D721Med (cell line): ENCODE measurements around the gene MRPL16.
A peak's percentile ranks its signal among the peaks of the same experiment; 100 is the strongest.

Source experiments
- DNase-seq: peaks from one replicate; pipeline ENCODE4 v3.0.0; 2011; ENCODE audit warnings: low spot score; ENCODE audit not compliant: insufficient read length
- FAIRE-seq: peaks from 2 replicates; lab custom pipeline; 2011; peaks lifted over from hg19 to GRCh38; lab: Jason Lieb, UNC
- TF ChIP-seq, protein P1 (sequence below): IDR thresholded peaks from 2 replicates; pipeline ENCODE4 v1.5.1; 2012; ENCODE audit warnings: mild to moderate bottlenecking, control low read depth; ENCODE audit not compliant: insufficient read depth; ENCODE audit errors: missing control alignments

MRPL16 gene

DNA sequence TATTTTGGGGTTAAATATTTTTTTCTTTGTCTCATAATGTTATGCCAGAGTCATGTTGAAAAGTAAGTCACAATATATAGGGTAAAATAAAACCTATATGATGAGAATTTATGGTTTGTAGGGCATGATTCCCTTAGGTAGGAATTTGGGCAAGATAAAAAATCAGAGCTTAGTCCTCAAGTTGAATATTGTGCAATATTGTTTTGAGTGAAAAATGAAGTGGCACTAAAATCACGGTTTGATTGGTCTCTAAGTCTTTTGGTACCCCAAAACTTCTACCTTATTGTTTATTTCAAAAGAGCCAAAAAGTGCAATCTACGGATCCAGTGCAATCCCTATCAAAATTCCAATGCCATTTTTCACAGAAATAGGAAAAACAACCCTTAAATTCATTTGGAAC, 1.6 kb upstream of the MRPL16 start:
- TF ChIP-seq, protein P1, sequence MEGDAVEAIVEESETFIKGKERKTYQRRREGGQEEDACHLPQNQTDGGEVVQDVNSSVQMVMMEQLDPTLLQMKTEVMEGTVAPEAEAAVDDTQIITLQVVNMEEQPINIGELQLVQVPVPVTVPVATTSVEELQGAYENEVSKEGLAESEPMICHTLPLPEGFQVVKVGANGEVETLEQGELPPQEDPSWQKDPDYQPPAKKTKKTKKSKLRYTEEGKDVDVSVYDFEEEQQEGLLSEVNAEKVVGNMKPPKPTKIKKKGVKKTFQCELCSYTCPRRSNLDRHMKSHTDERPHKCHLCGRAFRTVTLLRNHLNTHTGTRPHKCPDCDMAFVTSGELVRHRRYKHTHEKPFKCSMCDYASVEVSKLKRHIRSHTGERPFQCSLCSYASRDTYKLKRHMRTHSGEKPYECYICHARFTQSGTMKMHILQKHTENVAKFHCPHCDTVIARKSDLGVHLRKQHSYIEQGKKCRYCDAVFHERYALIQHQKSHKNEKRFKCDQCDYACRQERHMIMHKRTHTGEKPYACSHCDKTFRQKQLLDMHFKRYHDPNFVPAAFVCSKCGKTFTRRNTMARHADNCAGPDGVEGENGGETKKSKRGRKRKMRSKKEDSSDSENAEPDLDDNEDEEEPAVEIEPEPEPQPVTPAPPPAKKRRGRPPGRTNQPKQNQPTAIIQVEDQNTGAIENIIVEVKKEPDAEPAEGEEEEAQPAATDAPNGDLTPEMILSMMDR, result no peak
- FAIRE-seq (no peak), DNase-seq (no peak)

DNA sequence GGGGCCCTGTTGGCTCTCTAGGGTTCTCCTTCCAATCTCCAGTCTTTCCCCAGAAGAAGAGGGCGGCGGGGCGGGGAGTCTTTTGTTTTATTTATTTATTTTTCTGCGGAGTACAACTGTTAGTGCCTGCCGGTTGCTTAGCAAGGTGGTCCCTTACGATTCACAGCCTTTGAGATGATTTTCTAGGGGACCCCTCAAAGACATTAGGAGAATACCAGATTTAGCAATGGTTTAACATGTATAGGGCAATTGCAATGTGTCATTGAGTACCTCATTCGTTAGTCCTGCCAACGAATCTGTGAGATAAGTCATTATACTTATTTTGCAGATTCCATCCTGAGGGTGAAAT, 307 bp upstream of the MRPL16 start:
- DNase-seq (no peak), FAIRE-seq (no peak)
- TF ChIP-seq, protein P1, result no peak

DNA sequence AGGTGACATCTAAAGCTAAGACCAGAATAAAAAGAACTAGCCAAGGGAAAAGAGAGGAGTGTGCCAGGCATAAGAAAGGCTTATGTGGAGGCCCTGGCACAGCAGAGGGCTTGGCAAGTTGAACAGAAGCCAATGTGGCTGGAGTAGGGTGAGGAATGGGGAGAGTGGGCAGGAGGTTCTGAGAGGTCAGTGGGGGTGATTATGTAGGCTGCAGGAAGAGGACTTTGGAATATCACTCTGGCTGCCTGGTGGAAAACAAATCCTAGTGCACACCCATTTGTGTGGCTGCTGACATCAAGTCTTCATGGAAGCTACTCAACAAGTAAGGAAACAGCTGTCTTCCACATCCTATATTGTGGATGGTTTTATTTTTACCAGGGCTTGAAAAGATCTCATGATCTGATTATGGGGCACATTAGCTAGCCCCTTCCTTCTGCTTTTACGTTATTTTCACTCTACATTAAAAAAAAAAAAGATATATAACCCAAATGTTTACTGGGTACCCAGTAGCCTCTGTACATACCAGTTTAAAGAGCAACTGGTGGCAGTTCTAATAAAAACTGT, 3.4 kb downstream of the MRPL16 start:
- DNase-seq, result no peak

DNA sequence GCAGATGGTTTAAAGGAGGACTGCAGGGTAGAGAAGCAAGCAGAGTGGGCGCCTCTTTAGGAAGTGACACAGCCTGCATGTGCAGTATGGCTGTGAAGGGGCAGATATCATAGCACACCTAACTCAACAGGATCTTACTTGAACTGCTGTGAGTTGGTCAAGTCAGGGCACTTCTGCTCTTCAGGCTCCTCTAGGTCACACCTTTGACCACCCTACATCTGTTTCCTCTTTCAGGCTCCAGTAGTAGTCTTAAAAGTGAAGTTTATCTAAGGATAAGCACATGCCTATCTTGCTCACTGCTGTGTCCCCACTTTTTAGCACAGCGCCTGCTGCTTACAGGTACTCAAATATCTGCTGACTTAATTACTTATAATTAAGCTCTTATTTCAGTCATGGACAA, 6.5 kb downstream of the MRPL16 start:
- no peak for DNase-seq
- FAIRE-seq, result no peak
- TF ChIP-seq, protein P1, result no peak

More for the DNA sequence above, 3.4 kb downstream of the MRPL16 start:
- TF ChIP-seq, protein P1, result no peak
- FAIRE-seq, result no peak

DNA sequence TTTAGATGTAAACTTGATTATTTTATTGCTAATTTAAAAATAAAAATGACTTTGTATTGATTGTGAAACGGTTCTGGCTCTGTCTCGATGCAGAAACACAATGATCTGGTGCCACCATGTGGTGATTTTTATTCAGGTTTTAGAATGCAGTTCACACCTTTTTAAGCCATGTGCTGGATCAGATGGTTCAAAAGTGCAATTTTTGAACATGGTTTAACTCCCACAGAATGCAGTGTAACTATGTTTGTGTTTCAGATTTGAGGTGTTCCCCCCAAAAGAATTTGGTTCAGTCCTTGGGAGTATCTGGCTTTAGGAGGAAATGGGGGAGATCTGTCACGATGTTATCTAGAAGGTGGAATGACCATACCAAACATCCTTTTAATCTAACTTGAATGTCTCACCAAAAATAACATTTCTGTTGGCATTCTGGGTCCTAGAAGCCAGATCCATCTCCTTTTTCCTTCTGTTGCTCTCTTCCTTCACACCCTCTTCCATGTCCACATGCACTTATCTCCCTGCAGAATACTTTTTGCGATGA, 7.9 kb downstream of the MRPL16 start:
- TF ChIP-seq, protein P1, result peak; percentile 77
- no peak for FAIRE-seq
- DNase-seq, result no peak

DNA sequence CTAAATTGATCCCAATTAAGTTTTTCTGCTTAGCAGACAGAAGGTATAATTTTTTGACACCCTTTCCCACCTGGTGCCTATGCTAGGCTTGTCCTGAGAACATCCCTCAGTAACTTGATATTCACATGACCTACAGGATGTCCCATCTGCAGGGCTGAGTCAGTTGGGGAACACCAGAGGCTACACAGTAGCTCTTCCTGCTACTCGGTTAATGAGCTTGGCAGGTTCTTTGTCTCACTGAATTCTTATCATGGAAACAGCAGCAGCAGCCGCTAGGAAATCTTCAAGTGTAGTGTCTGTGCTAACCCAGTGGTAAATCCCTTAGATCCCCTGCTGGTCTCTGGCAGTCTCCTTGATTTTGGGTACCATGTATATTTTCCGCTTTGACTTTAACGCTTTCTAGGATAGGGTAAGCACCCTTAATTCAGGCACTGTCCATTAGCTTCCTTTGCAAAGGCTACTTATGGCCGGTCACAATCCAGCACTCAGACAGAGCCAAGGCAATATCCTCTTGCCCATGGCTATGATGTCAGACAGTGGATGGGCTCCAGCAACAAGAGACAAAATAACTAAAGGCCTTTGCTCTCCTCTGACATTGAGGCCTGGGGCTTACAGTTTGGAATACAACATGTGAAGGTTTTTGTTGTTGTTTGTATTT, 8.5 kb downstream of the MRPL16 start:
- FAIRE-seq, result no peak
- TF ChIP-seq, protein P1, result no peak
- no peak for DNase-seq

DNA sequence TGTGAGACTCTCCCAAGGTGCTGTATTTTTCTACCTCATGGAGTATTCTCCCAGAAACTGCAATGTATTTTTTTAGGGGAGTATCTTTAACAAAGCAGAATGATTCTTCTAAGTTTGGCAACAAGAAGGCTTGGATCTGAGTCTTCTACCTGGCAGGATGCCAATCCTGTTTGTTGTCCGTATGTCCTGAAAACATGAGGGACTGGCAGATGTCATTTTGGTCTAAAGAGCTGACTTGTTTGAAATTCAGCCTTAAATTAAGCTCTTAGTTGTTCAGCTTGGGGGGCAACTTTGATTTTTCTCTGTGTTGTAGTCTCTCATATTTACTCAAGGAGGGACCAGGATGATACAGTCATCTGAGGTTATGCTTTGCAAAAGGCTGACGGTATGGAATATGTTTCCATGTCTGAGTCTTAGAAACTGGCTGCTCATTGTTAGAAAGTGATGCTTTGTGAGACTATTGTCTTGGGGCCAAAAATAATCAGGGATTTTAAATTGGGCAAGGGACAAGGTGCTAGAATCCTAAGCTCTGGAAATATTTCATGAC, 9.3 kb downstream of the MRPL16 start:
- FAIRE-seq (no peak), DNase-seq (no peak)
- TF ChIP-seq, protein P1, result no peak
